ENCODE results near the gene SPAG7. TPM values are rescaled to one million over a fixed set of nuclear protein-coding genes. Genes with fewer than 3 reads are reported as not detected.

SPAG7 gene
- 100 to 1,000 TPM in 1 of 2 donors, 10 to 100 TPM in 1; 83.9 to 122 TPM for total RNA-seq

- peaks cover 25% of the 10 kb centered on the region for H3K36me3 ChIP-seq
- H3K4me1 ChIP-seq: peaks cover 0 to 44% of the 10 kb centered on the region in 2 donors
- no peak for TF ChIP-seq CTCF (IDR thresholded peaks at IDR 0.05)
- H3K9me3 ChIP-seq: no peaks in the 10 kb centered on the region
- no peaks in the 10 kb centered on the region for H3K27me3 ChIP-seq
- peak within 1 kb of the TSS; percentile 95 to 97 for H3K27ac ChIP-seq
- peak within 1 kb of the TSS; percentile 69 to 75 for H3K4me3 ChIP-seq
- peak; percentile 97 for DNase-seq (ENCODE audit: low spot score)
Measured at GRCh38 chr17:4967539-4968485, at the start of gene SPAG7. Gene SPAG7, minus strand, starts transcription at chr17:4967817. Its CDS starts 13 bp downstream, at chr17:4967804.

- TF ChIP-seq CTCF (IDR thresholded peaks at IDR 0.05): no peak
- no peaks in the 10 kb centered on the region for H3K27me3 ChIP-seq
- H3K4me3 ChIP-seq: no peak overlapping the region
- no peak overlapping the region for H3K27ac ChIP-seq
- DNase-seq (ENCODE audit: low spot score): no peak
- H3K36me3 ChIP-seq: peaks cover 86% of the 10 kb centered on the region
- no peaks in the 10 kb centered on the region for H3K9me3 ChIP-seq
- no peaks in the 10 kb centered on the region for H3K4me1 ChIP-seq
Measured at GRCh38 chr17:5014357-5014756, 46.7 kb upstream of the SPAG7 start.

- DNase-seq (ENCODE audit: low spot score): no peak
- Histone ChIP-seq H3K4me1 (no peaks in the 10 kb centered on the region), H3K36me3 (peaks cover 88% of the 10 kb centered on the region), H3K27me3 (no peaks in the 10 kb centered on the region), H3K27ac (no peak overlapping the region), H3K4me3 (no peak overlapping the region), H3K9me3 (no peaks in the 10 kb centered on the region)
- no peak for TF ChIP-seq CTCF (IDR thresholded peaks at IDR 0.05)
Measured at GRCh38 chr17:5011928-5012327, 44.3 kb upstream of the SPAG7 start.

GRCh38 chr17:5003214-5003867, 35.7 kb upstream of the SPAG7 start:
- H3K27me3 ChIP-seq: no peaks in the 10 kb centered on the region
- H3K4me3 ChIP-seq: no peak overlapping the region
- H3K27ac ChIP-seq: no peak overlapping the region
- DNase-seq (ENCODE audit: low spot score): no peak
- TF ChIP-seq CTCF (IDR thresholded peaks at IDR 0.05): no peak
- peaks cover 76% of the 10 kb centered on the region for H3K36me3 ChIP-seq
- peaks cover 0 to 31% of the 10 kb centered on the region in 2 donors for H3K4me1 ChIP-seq
- H3K9me3 ChIP-seq: no peaks in the 10 kb centered on the region

GRCh38 chr17:5002121-5002788, 34.6 kb upstream of the SPAG7 start:
- Histone ChIP-seq H3K27ac (no peak overlapping the region), H3K9me3 (no peaks in the 10 kb centered on the region), H3K36me3 (peaks cover 65% of the 10 kb centered on the region), H3K4me1 (peaks cover 0 to 32% of the 10 kb centered on the region in 2 donors), H3K27me3 (no peaks in the 10 kb centered on the region), H3K4me3 (no peak overlapping the region)
- no peak for DNase-seq (ENCODE audit: low spot score)
- TF ChIP-seq CTCF (IDR thresholded peaks at IDR 0.05): no peak
